C4-2B (cell line): ENCODE results near the gene GAGE13.
"Not testable (repeated sequence)": the region's sequence is repeated elsewhere in the genome, so short reads cannot be mapped to it uniquely, and the experiment has no call there.

Source experiments
- H3K27ac ChIP-seq: fragments of 450-650 bp; 2 replicates; pipeline ENCODE4 v1.5.1; 2017
- CTCF ChIP-seq: fragments of 450-650 bp; conservative IDR thresholded peaks from 2 replicates; pipeline ENCODE4 v1.5.1; 2017; ENCODE audit warnings: mild to moderate bottlenecking
- ZFX ChIP-seq: fragments of 450-650 bp; IDR thresholded peaks from 2 replicates; pipeline ENCODE4 v1.6.1; 2017

GAGE13 gene

GRCh38 chrX:49292400-49293362 lies 38.7 kb upstream of the GAGE13 start:
- TF ChIP-seq CTCF (no peak), ZFX (no peak)
- no peak overlapping the region for H3K27ac ChIP-seq

GRCh38 chrX:49299293-49299692 lies 32.1 kb upstream of the GAGE13 start:
- not testable (repeated sequence) for H3K27ac ChIP-seq

- no peak overlapping the region for H3K27ac ChIP-seq
- TF ChIP-seq CTCF (no peak), ZFX (no peak)
These were observed 30.7 kb upstream of the GAGE13 start for GRCh38 chrX:49300703-49301102.

- TF ChIP-seq CTCF (no peak), ZFX (no peak)
- no peak within 1 kb of the TSS for H3K27ac ChIP-seq
These were observed 28.0 kb upstream of the GAGE13 start, which contains the start of gene GAGE10 for GRCh38 chrX:49303346-49303745. TSS of gene GAGE10 (plus strand) at chrX:49303646. CDS start at chrX:49304860, 1,214 bp downstream.

GRCh38 chrX:49307775-49308174 lies 23.6 kb upstream of the GAGE13 start:
- not testable (repeated sequence) for H3K27ac ChIP-seq

GRCh38 chrX:49308604-49309269 lies 22.6 kb upstream of the GAGE13 start:
- TF ChIP-seq CTCF (no peak), ZFX (no peak)
- no peak overlapping the region for H3K27ac ChIP-seq

- TF ChIP-seq ZFX (no peak), CTCF (no peak)
- H3K27ac ChIP-seq: no peak overlapping the region
These were observed 21.9 kb upstream of the GAGE13 start for GRCh38 chrX:49309401-49309981.

- TF ChIP-seq CTCF (no peak), ZFX (no peak)
- H3K27ac ChIP-seq: no peak overlapping the region
These were observed 21.0 kb upstream of the GAGE13 start for GRCh38 chrX:49310371-49310770.
